HG03064 (cell line): ENCODE measurements around the gene SLC22A6.

Experiments
- ATAC-seq: cut with Tn5 transposase; IDR thresholded peaks from one replicate; pipeline ENCODE4 v1.9.1; 2021; ENCODE audit warnings: low read depth; ENCODE audit not compliant: unreplicated experiment

SLC22A6 gene

DNA sequence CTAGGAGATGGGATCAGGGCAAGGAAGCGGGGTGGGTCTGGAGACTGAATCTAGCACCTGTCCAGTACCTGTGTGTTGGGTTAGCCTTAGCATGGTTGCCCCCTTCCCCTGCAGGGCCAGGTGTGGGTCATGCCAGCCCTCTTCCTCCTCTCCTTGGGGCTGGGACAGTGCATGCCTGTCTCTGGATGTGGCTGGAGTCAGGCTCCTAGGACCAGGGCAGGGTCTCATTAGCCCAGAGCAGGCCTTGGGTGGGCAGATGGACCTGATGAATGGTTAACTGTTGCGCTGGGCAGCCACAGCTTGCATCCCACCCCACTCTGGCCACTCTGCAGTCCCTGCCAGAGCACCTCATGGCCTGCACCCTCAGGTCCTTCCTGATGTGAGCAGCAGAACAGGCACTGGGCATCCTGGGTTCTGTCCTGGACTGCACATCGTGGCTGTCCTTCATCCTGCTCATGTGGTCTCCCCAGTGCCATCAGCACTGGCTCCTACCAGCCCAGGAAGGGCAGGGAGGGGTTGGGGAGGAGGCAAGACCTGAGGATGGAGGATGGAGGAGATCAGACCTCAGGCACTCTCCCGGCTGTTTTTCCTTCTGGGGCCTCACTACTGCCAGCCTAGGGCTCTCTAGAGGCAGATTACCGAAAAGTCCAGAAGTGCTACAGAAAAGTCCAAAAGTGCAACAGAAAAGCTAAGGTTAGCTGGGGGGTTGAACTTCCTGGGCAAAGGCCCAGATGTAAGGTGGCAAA, 50.8 kb downstream of the SLC22A6 start:
- ATAC-seq = no peak

- no peak for ATAC-seq
These were observed 51.5 kb downstream of the SLC22A6 start for GRCh38 chr11:62933285-62933684.

GRCh38 chr11:62931499-62932278, 53.1 kb downstream of the SLC22A6 start:
- no peak for ATAC-seq

GRCh38 chr11:62930666-62931065, 54.1 kb downstream of the SLC22A6 start:
- no peak for ATAC-seq

GRCh38 chr11:62930157-62930556, 54.6 kb downstream of the SLC22A6 start:
- no peak for ATAC-seq

DNA sequence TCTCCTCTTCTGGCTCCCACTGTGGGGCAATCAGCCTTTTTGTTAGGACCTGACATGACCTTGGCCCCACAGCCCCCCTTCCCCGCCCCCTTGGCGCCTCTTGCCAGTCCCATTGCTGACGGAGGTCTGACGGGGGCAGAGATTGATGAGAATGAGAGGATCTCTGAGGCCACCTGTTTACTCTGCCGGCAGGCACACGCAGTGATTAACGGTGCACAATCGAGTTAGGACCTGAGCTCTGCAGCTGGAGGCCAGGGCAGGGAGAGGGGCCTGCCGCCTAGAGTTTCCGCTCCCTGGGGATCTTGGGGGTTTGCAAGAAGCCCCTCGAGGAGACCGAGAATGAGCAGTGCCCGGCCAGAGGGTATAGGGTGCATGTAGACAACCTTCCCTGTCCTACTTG, 56.8 kb downstream of the SLC22A6 start:
- ATAC-seq = no peak

DNA sequence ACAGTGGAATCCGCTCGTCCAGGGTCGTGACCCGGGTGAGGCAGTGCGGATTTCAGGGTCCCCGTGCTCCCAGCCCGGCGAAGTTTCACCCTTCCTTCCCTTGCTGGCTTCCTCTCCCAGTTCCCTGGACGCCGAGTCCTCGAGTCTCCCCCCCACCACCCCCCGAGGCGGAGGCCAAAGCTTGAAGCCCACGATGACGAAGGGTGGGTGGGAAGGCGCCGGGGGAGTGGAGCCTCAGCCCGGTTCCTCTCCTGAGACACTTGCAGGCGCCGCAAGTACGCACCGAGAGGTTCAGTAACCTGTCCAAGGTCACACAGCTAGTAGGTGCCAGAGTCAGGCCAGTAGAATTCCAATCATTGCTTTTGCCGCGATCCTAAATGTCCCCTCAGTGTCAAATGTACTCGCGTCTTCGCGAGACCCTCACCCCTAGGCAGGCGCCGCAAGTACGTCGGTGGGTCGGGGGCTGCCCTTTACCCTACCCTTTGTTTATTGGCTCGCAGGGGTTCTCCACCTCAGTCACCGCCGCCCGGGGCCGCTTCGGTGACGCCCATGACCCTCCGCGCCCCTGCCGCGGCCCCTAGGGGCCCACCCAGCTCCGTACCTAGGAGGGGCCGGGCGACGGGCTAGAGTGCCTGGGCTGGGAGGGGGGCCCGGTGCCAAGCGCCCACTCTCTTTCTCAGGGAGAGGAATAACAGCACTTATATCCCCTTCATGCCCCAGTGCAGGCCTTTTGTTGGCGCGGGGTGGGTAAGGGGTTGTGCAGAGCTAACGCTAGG, 57.9 kb downstream of the SLC22A6 start:
- no peak for ATAC-seq
